Lower leg skin (tissue), 3 donors: ENCODE data around the gene EPC1.
"Not testable (repeated sequence)": the region's sequence is repeated elsewhere in the genome, so short reads cannot be mapped to it uniquely, and the experiment has no call there.

Experiments
- POLR2A ChIP-seq, 2 donors: fragments of 450-650 bp; IDR thresholded peaks; one replicate each; pipeline ENCODE4 v1.6.1; 2016 to 2017; ENCODE audit warnings: antibody characterized with exemption in 2 of 2, mild to moderate bottlenecking in 1 of 2, moderate library complexity in 1 of 2
- TF ChIP-seq, protein P1 (sequence below), 3 donors: fragments of 450-650 bp; IDR thresholded peaks; one replicate each; pipeline ENCODE4 v1.5.1; 2016; ENCODE audit warnings: antibody characterized with exemption in 3 of 3, mild to moderate bottlenecking in 3 of 3, moderate library complexity in 2 of 3

DNA sequence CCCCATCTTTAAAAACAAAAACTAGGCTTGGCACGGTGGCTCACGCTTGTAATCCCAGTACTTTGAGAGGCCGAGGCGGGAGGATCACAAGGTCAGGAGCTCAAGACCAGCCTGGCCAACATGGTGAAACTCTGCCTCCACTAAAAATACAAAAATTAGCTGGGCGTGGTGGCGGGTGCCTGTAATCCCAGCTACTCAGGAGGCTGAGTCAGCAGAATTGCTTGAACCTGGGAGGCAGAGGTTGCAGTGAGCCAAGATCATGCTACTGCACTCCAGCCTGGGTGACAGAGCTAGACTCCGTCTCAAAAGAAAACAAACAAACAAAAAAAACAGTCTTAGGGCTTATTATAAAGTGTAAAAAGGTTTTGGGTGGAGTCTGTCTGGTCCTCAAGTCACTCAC lies 117.2 kb downstream of the EPC1 start:
- TF ChIP-seq, protein P1, sequence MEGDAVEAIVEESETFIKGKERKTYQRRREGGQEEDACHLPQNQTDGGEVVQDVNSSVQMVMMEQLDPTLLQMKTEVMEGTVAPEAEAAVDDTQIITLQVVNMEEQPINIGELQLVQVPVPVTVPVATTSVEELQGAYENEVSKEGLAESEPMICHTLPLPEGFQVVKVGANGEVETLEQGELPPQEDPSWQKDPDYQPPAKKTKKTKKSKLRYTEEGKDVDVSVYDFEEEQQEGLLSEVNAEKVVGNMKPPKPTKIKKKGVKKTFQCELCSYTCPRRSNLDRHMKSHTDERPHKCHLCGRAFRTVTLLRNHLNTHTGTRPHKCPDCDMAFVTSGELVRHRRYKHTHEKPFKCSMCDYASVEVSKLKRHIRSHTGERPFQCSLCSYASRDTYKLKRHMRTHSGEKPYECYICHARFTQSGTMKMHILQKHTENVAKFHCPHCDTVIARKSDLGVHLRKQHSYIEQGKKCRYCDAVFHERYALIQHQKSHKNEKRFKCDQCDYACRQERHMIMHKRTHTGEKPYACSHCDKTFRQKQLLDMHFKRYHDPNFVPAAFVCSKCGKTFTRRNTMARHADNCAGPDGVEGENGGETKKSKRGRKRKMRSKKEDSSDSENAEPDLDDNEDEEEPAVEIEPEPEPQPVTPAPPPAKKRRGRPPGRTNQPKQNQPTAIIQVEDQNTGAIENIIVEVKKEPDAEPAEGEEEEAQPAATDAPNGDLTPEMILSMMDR (IDR thresholded peaks at IDR 0.05): not testable (repeated sequence)
- not testable (repeated sequence) for TF ChIP-seq POLR2A (IDR thresholded peaks at IDR 0.05)
